Cardiac atrium fibroblast (primary cell): ENCODE results near the gene OR52E8. TPM values are rescaled to one million over a fixed set of nuclear protein-coding genes. Genes with fewer than 3 reads are reported as not detected.

Experiments used
- total RNA-seq: library from RNA; depleted of rRNA; stranded (reverse); fragments of >200 nt; gene quantifications from 2 replicates; pipeline ENCODE4 v1.2.3, GENCODE V29; 2015

The OR52E8 gene
- total RNA-seq, result not detected in 2 replicates

GRCh38 chr11:5857590-5857989 is at the start of gene OR52E8:
OR52E8 (minus strand) TSS chr11:5857690; CDS start chr11:5857690, 0 bp downstream.

GRCh38 chr11:5892908-5893307 is 35.4 kb upstream of the OR52E8 start, which contains the start of gene OR52E5:
OR52E5 (plus strand) TSS chr11:5893208; CDS start chr11:5900777, 7,569 bp downstream.

GRCh38 chr11:5880329-5880728 is 22.8 kb upstream of the OR52E8 start, which contains the start of gene OR52E4:
OR52E4 (plus strand) TSS chr11:5880629; CDS start chr11:5884293, 3,664 bp downstream.

GRCh38 chr11:5841797-5842196 is 15.7 kb downstream of the OR52E8 start, which contains the start of gene OR52E6:
OR52E6 (minus strand) TSS chr11:5841897; CDS start chr11:5841897, 0 bp downstream.

GRCh38 chr11:5808500-5809121 is 48.9 kb downstream of the OR52E8 start, which contains the start of gene OR52N2:
OR52N2 (plus strand) TSS chr11:5808924; CDS start chr11:5820336, 11,412 bp downstream.

Other genes starting within 250 kb of the OR52E8 start
- gene TRIM34, start 232.7 kb downstream of the OR52E8 start, total RNA-seq, result 6.0 and 7.8 TPM in 2 replicates
- gene TRIM5, start 172.6 kb downstream of the OR52E8 start, total RNA-seq, result 12.0 and 16.2 TPM in 2 replicates
- gene TRIM22, start 167.9 kb downstream of the OR52E8 start, total RNA-seq, result 21.7 and 56.9 TPM in 2 replicates
- gene OR56B1, start 121.2 kb downstream of the OR52E8 start, total RNA-seq, result not detected in 2 replicates
- gene OR52N4, start 103.4 kb downstream of the OR52E8 start, total RNA-seq, result not detected in 2 replicates
- gene OR52N5, start 74.3 kb downstream of the OR52E8 start, total RNA-seq, result not detected in 2 replicates
- not detected in 2 replicates for gene OR52N1, start 66.4 kb downstream of the OR52E8 start, total RNA-seq
- gene OR52N2, start 48.8 kb downstream of the OR52E8 start, total RNA-seq, result not detected in 2 replicates
- not detected in 2 replicates for gene OR52E6, start 15.8 kb downstream of the OR52E8 start, total RNA-seq
- gene OR52E4, start 22.9 kb upstream of the OR52E8 start, total RNA-seq, result not detected in 2 replicates
- not detected in 2 replicates for gene OR52E5, start 35.5 kb upstream of the OR52E8 start, total RNA-seq
- gene OR56A3, start 84.6 kb upstream of the OR52E8 start, total RNA-seq, result not detected in 2 replicates
- not detected in 2 replicates for gene OR56A5, start 110.8 kb upstream of the OR52E8 start, total RNA-seq
- not detected in 2 replicates for gene OR52L1, start 129.3 kb upstream of the OR52E8 start, total RNA-seq
- not detected in 2 replicates for gene OR56A4, start 149.3 kb upstream of the OR52E8 start, total RNA-seq
- not detected in 2 replicates for gene OR56A1, start 173.1 kb upstream of the OR52E8 start, total RNA-seq
- gene OR56B4, start 250.0 kb upstream of the OR52E8 start, total RNA-seq, result not detected in 2 replicates